Spleen (tissue), 11 donors: ENCODE data around the gene DLST. TPM values are rescaled to one million over a fixed set of nuclear protein-coding genes. Genes with fewer than 3 reads are reported as not detected.
A peak's percentile ranks its signal among the peaks of the same experiment; 100 is the strongest.

Experiments
- DNase-seq: peaks from one replicate; pipeline ENCODE4 v3.0.0-alpha.2; 2020
- H3K27ac ChIP-seq, 8 donors: fragments of 200-600 bp; sonication (generic) in 7 of 8; 1 replicate in 4 of 8; 2 replicates in 4 of 8; pipeline versions ENCODE4 v1.5.0 to v1.8.0; 2016 to 2021; ENCODE audit warnings: inconsistent platforms in 4 of 8, mild to moderate bottlenecking in 4 of 8, moderate library complexity in 1 of 8
- H3K27me3 ChIP-seq, 7 donors: fragments of 200-600 bp; sonication (generic) in 6 of 7; replicated peaks in 1 of 7; 1 replicate in 4 of 7; 2 replicates in 3 of 7; pipeline versions ENCODE4 v1.5.0 to v1.8.0; 2016 to 2021; ENCODE audit warnings: inconsistent platforms in 3 of 7, mild to moderate bottlenecking in 1 of 7
- H3K36me3 ChIP-seq, 6 donors: fragments of 200-600 bp; sonication (generic) in 5 of 6; 1 replicate in 4 of 6; 2 replicates in 2 of 6; pipeline versions ENCODE4 v1.5.0 to v1.8.0; 2016 to 2021; ENCODE audit warnings: inconsistent platforms in 2 of 6
- H3K4me1 ChIP-seq, 6 donors: fragments of 200-600 bp; sonication (generic) in 5 of 6; 1 replicate in 3 of 6; 2 replicates in 3 of 6; pipeline versions ENCODE4 v1.5.0 to v1.8.0; 2016 to 2021; ENCODE audit warnings: inconsistent platforms in 3 of 6
- H3K4me3 ChIP-seq, 8 donors: fragments of 200-600 bp; sonication (generic) in 7 of 8; 1 replicate in 4 of 8; 2 replicates in 4 of 8; pipeline versions ENCODE4 v1.5.0 to v1.8.0; 2016 to 2021; ENCODE audit warnings: inconsistent platforms in 4 of 8, mild to moderate bottlenecking in 4 of 8, moderate library complexity in 2 of 8
- H3K9me3 ChIP-seq, 8 donors: fragments of 200-600 bp; sonication (generic) in 7 of 8; 1 replicate in 4 of 8; 2 replicates in 4 of 8; pipeline versions ENCODE4 v1.5.0 to v1.8.0; 2016 to 2021; ENCODE audit warnings: inconsistent platforms in 4 of 8
- POLR2A ChIP-seq, 3 donors: fragments of 450-650 bp; IDR thresholded peaks; one replicate each; pipeline ENCODE4 v1.5.1; 2017; ENCODE audit warnings: antibody characterized with exemption in 3 of 3, mild to moderate bottlenecking in 1 of 3
- POLR2AphosphoS5 ChIP-seq, 3 donors: sonication (generic); formaldehyde crosslinking; IDR thresholded peaks; one replicate each; pipeline ENCODE4 v1.5.1; 2017; ENCODE audit warnings: antibody characterized with exemption in 3 of 3
- WGBS, 5 donors: extraction: QIAGEN DNeasy Blood & Tissue Kit in 3 of 5; methylation state at CpG; one replicate each; pipeline versions ENCODE4 v1.1.5 to v1.1.7; 2013 to 2018; 5-methylcytosine and 5-hydroxymethylcytosine counted together
- intact Hi-C: fragments of 100-400 bp; cut with DNase I; formaldehyde crosslinking; loops from one replicate; pipeline ENCODE4 v1.15.0; 2023; ENCODE audit warnings: low total_unique reads
- polyA plus RNA-seq, 3 donors: library from polyadenylated mRNA; stranded (reverse); fragments of 200-250 nt; gene quantifications; one replicate each; pipeline ENCODE4 v1.2.1, GENCODE V29; 2013
- total RNA-seq, 7 donors: library from RNA; depleted of rRNA in 3 of 7; stranded (reverse); fragments of >200 nt in 3 of 7; fragmentation: NEBNext Ultra II Directional in 4 of 7; extraction: Animal tissue kit (Norgen Biotek cat#: 25700) in 4 of 7; gene quantifications; one replicate each; pipeline versions ENCODE4 v1.1.0 to v1.2.1, GENCODE V29; 2016 to 2021
- TF ChIP-seq, protein P1 (sequence below), 11 experiments: fragments of 200-600 bp in 7 of 11; fragments of 450-650 bp in 4 of 11; sonication (generic) in 4 of 11; IDR thresholded peaks in 8 of 11; conservative IDR thresholded peaks in 3 of 11; 1 replicate in 7 of 11; 2 replicates in 4 of 11; pipeline versions ENCODE4 v1.4.0 to v1.8.0; 2016 to 2021; ENCODE audit warnings: antibody characterized with exemption in 11 of 11, inconsistent platforms in 4 of 11, mild to moderate bottlenecking in 1 of 11
- donor health status: healthy with polysubstance abuse.
- donor health status: DM: no; HTN: no; CAD: no; lungs with moderate emphysema.
- donor health status: DM: no; HTN: no; CAD: no.
- donor health status: Bipolar disorder and iron deficiency.
- donor health status: healthy.
- donor health status: DM: no; HTN: no; CAD: no.
- donor health status: DM: yes; HTN: yes; CAD: no.

DLST gene
- total and polyA plus RNA-seq, 10 donors, result 33.1 to 80.0 (median 74.7) TPM

DNA sequence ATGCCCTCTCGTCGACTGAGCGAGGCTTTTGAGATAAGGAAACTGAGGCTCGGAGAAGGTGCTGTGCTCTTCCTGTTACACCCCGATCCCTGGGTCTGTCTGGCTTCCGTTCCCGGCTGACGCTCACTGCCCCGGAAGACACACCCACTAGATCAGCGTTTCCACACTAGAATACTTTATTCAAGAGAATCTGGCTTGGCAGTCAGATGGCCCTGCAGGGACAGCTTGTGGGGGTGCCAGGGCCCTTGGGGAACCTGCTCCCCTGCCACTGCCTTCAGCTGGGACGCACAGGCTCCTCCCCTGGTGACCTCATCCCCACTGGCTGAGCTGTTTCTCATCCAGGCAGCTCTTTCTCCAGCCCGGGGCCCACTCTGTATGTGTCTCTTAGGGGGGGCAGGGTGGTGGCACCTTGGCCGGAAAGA, 60.0 kb downstream of the DLST start:
- peaks cover 26 to 67% (median 48%) of the 10 kb centered on the region in 6 donors for H3K4me1 ChIP-seq
- intact Hi-C loops, result loop anchor here (10.0 kb wide), 1 partner anchor 143 kb away; no protein-coding TSS in a partner anchor
- H3K9me3 ChIP-seq, result no peaks in the 10 kb centered on the region
- no peaks in the 10 kb centered on the region for H3K27me3 ChIP-seq
- H3K27ac ChIP-seq, result peak overlapping the region; percentile 65 to 85 (median 80)
- peak; percentile 45 to 69 (median 50) for TF ChIP-seq POLR2AphosphoS5 (IDR thresholded peaks at IDR 0.05)
- TF ChIP-seq POLR2A (IDR thresholded peaks at IDR 0.05), result no peak
- TF ChIP-seq, protein P1, sequence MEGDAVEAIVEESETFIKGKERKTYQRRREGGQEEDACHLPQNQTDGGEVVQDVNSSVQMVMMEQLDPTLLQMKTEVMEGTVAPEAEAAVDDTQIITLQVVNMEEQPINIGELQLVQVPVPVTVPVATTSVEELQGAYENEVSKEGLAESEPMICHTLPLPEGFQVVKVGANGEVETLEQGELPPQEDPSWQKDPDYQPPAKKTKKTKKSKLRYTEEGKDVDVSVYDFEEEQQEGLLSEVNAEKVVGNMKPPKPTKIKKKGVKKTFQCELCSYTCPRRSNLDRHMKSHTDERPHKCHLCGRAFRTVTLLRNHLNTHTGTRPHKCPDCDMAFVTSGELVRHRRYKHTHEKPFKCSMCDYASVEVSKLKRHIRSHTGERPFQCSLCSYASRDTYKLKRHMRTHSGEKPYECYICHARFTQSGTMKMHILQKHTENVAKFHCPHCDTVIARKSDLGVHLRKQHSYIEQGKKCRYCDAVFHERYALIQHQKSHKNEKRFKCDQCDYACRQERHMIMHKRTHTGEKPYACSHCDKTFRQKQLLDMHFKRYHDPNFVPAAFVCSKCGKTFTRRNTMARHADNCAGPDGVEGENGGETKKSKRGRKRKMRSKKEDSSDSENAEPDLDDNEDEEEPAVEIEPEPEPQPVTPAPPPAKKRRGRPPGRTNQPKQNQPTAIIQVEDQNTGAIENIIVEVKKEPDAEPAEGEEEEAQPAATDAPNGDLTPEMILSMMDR (IDR thresholded peaks at IDR 0.05 in 8 of 11, conservative IDR thresholded peaks at IDR 0.05 in 3 of 11), result no peak
- peak overlapping the region in 2 of 8 donors; percentile 10 to 38 for H3K4me3 ChIP-seq
- WGBS, 5 donors, result 6 to 11% (median 8%) methylated on average over 13 of the region's 13 CpGs
- peak; percentile 88 for DNase-seq
- no peaks in the 10 kb centered on the region for H3K36me3 ChIP-seq

DNA sequence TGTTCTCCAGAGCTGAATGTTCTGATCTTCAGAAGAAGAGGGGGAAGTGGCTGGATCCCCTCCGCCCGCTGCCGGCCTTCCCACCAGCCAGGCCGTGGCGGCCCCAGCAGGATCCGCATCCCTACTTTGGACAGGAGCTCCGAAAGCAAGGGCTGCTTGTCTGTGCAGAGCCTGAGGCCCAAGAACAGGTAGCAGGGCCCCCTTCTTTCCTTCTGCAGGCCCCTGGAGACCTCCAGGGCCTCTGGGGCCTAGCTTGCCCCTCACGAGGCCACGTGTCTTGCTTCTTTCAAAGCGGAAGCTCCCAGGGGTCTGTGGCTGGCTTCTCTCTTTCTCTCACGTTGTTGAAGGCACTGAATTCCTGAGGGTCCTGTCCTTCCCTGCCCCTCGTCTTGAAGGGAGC, 60.5 kb downstream of the DLST start:
- 48 to 70% (median 63%) methylated on average over 12 of the region's 12 CpGs for WGBS, 5 donors
- Histone ChIP-seq H3K27ac (peak overlapping the region; percentile 65 to 85 (median 80)), H3K4me3 (peak overlapping the region in 2 of 8 donors; percentile 10 to 38), H3K4me1 (peaks cover 26 to 70% (median 53%) of the 10 kb centered on the region in 6 donors), H3K36me3 (no peaks in the 10 kb centered on the region), H3K9me3 (no peaks in the 10 kb centered on the region), H3K27me3 (no peaks in the 10 kb centered on the region)
- TF ChIP-seq, protein P1 (IDR thresholded peaks at IDR 0.05 in 8 of 11, conservative IDR thresholded peaks at IDR 0.05 in 3 of 11), result no peak
- TF ChIP-seq POLR2A (IDR thresholded peaks at IDR 0.05), result no peak
- no peak for TF ChIP-seq POLR2AphosphoS5 (IDR thresholded peaks at IDR 0.05)
- DNase-seq, result no peak
- intact Hi-C loops, result loop anchor here (10.0 kb wide), 1 partner anchor 143 kb away; no protein-coding TSS in a partner anchor

DNA sequence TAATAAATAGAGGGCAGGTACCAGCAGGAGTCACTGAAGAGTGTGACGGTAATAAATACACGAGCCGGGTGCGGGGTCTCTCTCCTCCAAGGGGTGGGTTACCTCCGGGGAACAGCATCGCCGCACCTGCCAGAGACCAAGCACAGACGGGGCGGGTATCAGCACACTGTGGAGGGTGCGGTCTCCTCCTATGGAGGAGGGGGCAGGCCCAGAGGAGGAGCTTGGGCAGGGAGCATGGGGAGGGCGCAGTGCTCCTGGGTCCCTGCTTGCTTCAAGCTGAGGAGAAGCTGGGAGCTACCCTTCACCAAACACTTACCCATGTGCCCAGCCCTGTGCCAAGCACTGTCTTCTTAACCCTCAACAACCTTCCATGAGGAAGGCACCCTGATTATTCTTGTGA, 60.9 kb downstream of the DLST start:
- TF ChIP-seq POLR2AphosphoS5 (IDR thresholded peaks at IDR 0.05), result no peak
- no peak for TF ChIP-seq POLR2A (IDR thresholded peaks at IDR 0.05)
- TF ChIP-seq, protein P1 (IDR thresholded peaks at IDR 0.05 in 8 of 11, conservative IDR thresholded peaks at IDR 0.05 in 3 of 11), result no peak
- no peaks in the 10 kb centered on the region for H3K27me3 ChIP-seq
- H3K4me1 ChIP-seq, result peaks cover 26 to 70% (median 55%) of the 10 kb centered on the region in 6 donors
- peak; percentile 79 for DNase-seq
- H3K36me3 ChIP-seq, result no peaks in the 10 kb centered on the region
- intact Hi-C loops, result loop anchor here (10.0 kb wide), 1 partner anchor 142 kb away; no protein-coding TSS in a partner anchor
- 51 to 83% (median 79%) methylated on average over 11 of the region's 11 CpGs for WGBS, 5 donors
- H3K4me3 ChIP-seq, result peak overlapping the region in 1 of 8 donors; percentile 38
- peak overlapping the region; percentile 65 to 85 (median 80) for H3K27ac ChIP-seq
- no peaks in the 10 kb centered on the region for H3K9me3 ChIP-seq

DNA sequence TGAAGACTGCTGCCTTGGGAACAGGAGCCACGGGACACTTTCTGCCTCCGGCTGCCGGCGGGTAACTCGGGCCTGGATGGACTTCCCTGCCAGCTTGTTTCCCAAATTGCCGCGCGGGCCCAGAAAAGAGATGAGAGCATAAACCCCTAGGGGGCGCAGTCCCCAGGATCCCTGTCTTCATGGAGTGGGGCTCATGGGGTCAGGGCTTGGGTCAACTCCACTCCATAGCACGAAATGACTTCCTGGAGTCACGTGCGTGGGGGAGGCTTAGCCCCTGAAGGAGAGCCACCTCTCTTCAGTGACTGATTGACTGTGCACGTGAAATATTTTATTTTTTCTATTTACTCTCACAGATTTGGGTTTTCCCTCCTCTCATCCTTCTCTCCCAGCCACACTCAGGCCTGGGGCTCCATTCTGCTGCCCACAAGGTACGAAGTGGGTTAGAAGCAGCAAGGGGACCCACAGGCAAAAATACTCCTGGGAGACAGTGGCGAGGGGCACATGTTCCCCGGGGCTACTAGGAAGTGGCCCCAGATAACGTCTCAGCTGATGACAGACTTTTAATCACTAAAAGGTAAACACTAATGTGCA, 63.6 kb downstream of the DLST start:
- no peak overlapping the region for H3K27ac ChIP-seq

More for the DNA sequence above, 63.6 kb downstream of the DLST start:
- intact Hi-C loops, result loop anchor here (10.0 kb wide), 1 partner anchor 139 kb away; no protein-coding TSS in a partner anchor
- H3K4me1 ChIP-seq, result peaks cover 22 to 50% (median 41%) of the 10 kb centered on the region in 6 donors
- H3K9me3 ChIP-seq, result no peaks in the 10 kb centered on the region
- no peak for DNase-seq
- no peak for TF ChIP-seq POLR2AphosphoS5 (IDR thresholded peaks at IDR 0.05)
- TF ChIP-seq, protein P1 (IDR thresholded peaks at IDR 0.05 in 8 of 11, conservative IDR thresholded peaks at IDR 0.05 in 3 of 11), result peak in 4 of 11 experiments; percentile 9 to 50 (median 41)
- no peak overlapping the region for H3K4me3 ChIP-seq
- peaks cover 0 to 9% (median 0%) of the 10 kb centered on the region in 7 donors for H3K27me3 ChIP-seq
- no peaks in the 10 kb centered on the region for H3K36me3 ChIP-seq
- WGBS, 5 donors, result 70 to 85% (median 75%) methylated on average over 17 of the region's 17 CpGs
